BLaER1 treated with 17β-estradiol and CSF1 and Interleukin-3, amounts not matched to agents 10 nM and 100 nM (cell line): ENCODE data around the gene CSNK2A2.

Source experiments
- H3K27ac ChIP-seq, 11 experiments: shearing (Covaris generic); formaldehyde crosslinking; 2 replicates each; pipeline ENCODE4 v1.8.1; 2022
- H3K27me3 ChIP-seq, 11 experiments: shearing (Covaris generic); formaldehyde crosslinking; 2 replicates each; pipeline ENCODE4 v1.8.1; 2022
- H3K36me3 ChIP-seq, 11 experiments: shearing (Covaris generic); formaldehyde crosslinking; 2 replicates each; pipeline ENCODE4 v1.8.1; 2022
- H3K4me1 ChIP-seq, 10 experiments: shearing (Covaris generic); formaldehyde crosslinking; 2 replicates each; pipeline ENCODE4 v1.8.1; 2022
- H3K4me2 ChIP-seq, 11 experiments: shearing (Covaris generic); formaldehyde crosslinking; 2 replicates each; pipeline ENCODE4 v1.8.1; 2022
- H3K4me3 ChIP-seq, 10 experiments: shearing (Covaris generic); formaldehyde crosslinking; 2 replicates each; pipeline ENCODE4 v1.8.1; 2022
- H3K9ac ChIP-seq, 11 experiments: shearing (Covaris generic); formaldehyde crosslinking; 2 replicates each; pipeline ENCODE4 v1.8.1; 2022
- H3K9me3 ChIP-seq, 11 experiments: shearing (Covaris generic); formaldehyde crosslinking; replicated peaks in 1 of 11; 2 replicates each; pipeline ENCODE4 v1.8.1; 2022
- H4K20me1 ChIP-seq, 11 experiments: shearing (Covaris generic); formaldehyde crosslinking; 2 replicates each; pipeline ENCODE4 v1.8.1; 2022
- Cebpa-rat ChIP-seq, 11 experiments: shearing (Covaris generic); IDR thresholded peaks; 2 replicates each; pipeline ENCODE4 v1.8.1; 2022

The CSNK2A2 gene

GRCh38 chr16:58222532-58223316 is 24.8 kb upstream of the CSNK2A2 start:
- H3K4me2 ChIP-seq: no peak overlapping the region
- TF ChIP-seq Cebpa-rat (IDR thresholded peaks at IDR 0.05): no peak
- H3K9me3 ChIP-seq: peaks cover 0 to 1% (median 0%) of the 10 kb centered on the region in 11 experiments; a peak in 3 of 22 replicates
- H3K9ac ChIP-seq: no peak overlapping the region
- no peaks in the 10 kb centered on the region for H3K27me3 ChIP-seq
- H3K4me3 ChIP-seq: no peak overlapping the region
- H3K4me1 ChIP-seq: no peaks in the 10 kb centered on the region
- H3K27ac ChIP-seq: no peak overlapping the region
- no peaks in the 10 kb centered on the region for H4K20me1 ChIP-seq
- no peaks in the 10 kb centered on the region for H3K36me3 ChIP-seq

- no peak overlapping the region for H3K9ac ChIP-seq
Observed at GRCh38 chr16:58219432-58219831, 21.5 kb upstream of the CSNK2A2 start.

DNA sequence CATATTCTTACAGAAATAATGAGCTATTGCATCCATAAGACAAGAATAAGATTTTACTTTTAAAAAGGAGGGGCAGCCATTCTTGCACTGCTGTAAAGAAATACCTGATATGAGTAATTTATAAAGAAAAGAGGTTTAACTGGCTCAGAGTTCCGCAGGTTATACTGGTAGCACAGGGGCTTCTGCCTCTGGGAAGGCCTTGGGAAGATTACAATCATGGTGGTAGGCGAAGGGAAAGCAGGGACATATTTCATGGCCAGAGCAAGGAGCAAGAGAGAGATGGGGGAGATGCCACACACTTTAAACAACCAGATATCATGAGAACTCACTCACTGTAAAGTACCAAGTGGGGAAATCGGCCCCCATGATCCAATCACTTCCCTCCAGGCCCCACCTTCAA is 20.9 kb upstream of the CSNK2A2 start:
- Histone ChIP-seq H3K9me3 (peaks cover 0 to 12% (median 8%) of the 10 kb centered on the region in 11 experiments; a peak in 6 of 22 replicates), H3K9ac (no peak overlapping the region), H3K4me1 (no peaks in the 10 kb centered on the region; a peak in 1 of 20 replicates), H3K36me3 (no peaks in the 10 kb centered on the region), H3K4me2 (no peak overlapping the region), H4K20me1 (no peaks in the 10 kb centered on the region), H3K27ac (no peak overlapping the region), H3K27me3 (no peaks in the 10 kb centered on the region), H3K4me3 (no peak overlapping the region)
- TF ChIP-seq Cebpa-rat (IDR thresholded peaks at IDR 0.05): no peak

More at GRCh38 chr16:58219432-58219831, 21.5 kb upstream of the CSNK2A2 start:
- Histone ChIP-seq H3K4me3 (no peak overlapping the region), H3K36me3 (no peaks in the 10 kb centered on the region), H3K27me3 (no peaks in the 10 kb centered on the region), H4K20me1 (no peaks in the 10 kb centered on the region), H3K4me2 (no peak overlapping the region), H3K4me1 (no peaks in the 10 kb centered on the region; a peak in 1 of 20 replicates), H3K27ac (no peak overlapping the region), H3K9me3 (peaks cover 0 to 12% (median 8%) of the 10 kb centered on the region in 11 experiments; a peak in 6 of 22 replicates)
- TF ChIP-seq Cebpa-rat (IDR thresholded peaks at IDR 0.05): no peak

- no peak overlapping the region for H3K4me3 ChIP-seq
- no peak overlapping the region for H3K27ac ChIP-seq
- no peaks in the 10 kb centered on the region for H3K36me3 ChIP-seq
- H3K27me3 ChIP-seq: no peaks in the 10 kb centered on the region
- no peak overlapping the region for H3K9ac ChIP-seq
- no peak overlapping the region for H3K4me2 ChIP-seq
- peaks cover 0 to 12% (median 8%) of the 10 kb centered on the region in 11 experiments; a peak in 6 of 22 replicates for H3K9me3 ChIP-seq
- H4K20me1 ChIP-seq: no peaks in the 10 kb centered on the region
- no peak for TF ChIP-seq Cebpa-rat (IDR thresholded peaks at IDR 0.05)
- peaks cover 0 to 8% (median 4%) of the 10 kb centered on the region in 10 experiments; a peak in 11 of 20 replicates for H3K4me1 ChIP-seq
Observed at GRCh38 chr16:58217311-58217925, 19.5 kb upstream of the CSNK2A2 start.

DNA sequence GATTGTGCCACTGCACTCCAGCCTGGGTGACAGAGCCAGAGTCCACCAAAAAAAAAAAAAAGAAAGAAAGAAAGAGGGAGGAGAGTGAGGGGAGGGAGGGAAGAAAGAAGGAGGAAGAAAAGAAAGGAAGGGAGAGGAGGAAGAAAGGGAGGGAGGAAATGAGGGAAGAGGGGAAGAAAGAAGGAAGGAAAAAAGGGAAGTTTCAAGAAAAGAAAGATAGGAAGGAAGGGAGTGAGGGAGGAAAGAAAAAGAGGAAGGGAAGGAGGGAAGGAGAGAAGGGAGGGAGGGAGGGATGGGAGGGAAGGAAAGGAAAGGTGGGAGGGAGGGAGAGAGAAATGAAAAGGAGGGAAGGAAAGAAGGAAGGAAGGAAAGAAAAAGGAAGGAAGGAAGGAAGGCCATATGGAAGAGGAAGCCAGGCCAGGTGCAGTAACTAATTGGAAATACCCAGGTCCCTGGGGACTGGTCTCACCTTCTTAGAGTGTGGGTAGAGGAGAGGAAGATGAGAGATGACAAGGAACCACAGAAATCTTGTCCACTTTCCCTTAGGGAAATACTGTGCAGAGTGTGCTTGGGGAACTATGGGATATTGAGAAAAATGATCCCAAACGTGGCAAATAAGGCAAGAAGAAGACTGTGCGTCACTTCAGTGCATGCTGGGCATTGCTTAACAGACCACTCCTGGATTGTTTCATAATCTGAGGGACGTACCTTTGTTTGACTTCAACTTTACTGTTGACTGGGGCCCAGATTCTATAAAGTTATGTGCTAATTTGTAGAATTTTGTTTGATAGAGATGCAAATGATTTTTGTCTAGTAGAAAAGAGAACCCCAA is 15.1 kb upstream of the CSNK2A2 start:
- Histone ChIP-seq H3K27ac (no peak overlapping the region), H3K9me3 (peaks cover 0 to 12% (median 8%) of the 10 kb centered on the region in 11 experiments; a peak in 6 of 22 replicates), H3K36me3 (no peaks in the 10 kb centered on the region), H3K9ac (no peak overlapping the region), H3K27me3 (no peaks in the 10 kb centered on the region), H3K4me3 (no peak overlapping the region), H3K4me2 (peak overlapping the region in 5 of 11 experiments; percentile 5 to 42 (median 32); a peak in 5 of 22 replicates), H4K20me1 (no peaks in the 10 kb centered on the region), H3K4me1 (peaks cover 4 to 13% (median 6%) of the 10 kb centered on the region in 10 experiments; a peak in 15 of 20 replicates)
- no peak for TF ChIP-seq Cebpa-rat (IDR thresholded peaks at IDR 0.05)

DNA sequence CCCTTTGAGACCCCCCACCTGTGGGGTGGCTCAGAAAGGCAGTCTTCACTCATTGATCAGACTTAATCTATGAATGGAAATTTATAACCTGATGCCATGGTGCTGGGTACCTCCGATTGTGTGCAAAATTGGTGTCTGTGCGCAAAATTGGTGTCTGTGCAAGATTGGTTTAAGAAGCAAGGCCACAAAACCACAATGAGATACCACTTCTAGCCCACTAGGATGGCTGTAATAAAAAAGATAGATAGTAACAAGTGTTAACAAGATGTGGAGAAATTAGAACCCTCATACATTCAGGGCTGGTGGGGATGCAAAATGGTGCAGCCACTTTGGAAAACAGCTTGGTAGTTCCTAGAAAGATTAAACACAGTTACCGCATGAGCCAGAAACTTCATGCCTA is 13.9 kb upstream of the CSNK2A2 start:
- TF ChIP-seq Cebpa-rat (IDR thresholded peaks at IDR 0.05): no peak
- Histone ChIP-seq H3K4me1 (peaks cover 4 to 13% (median 6%) of the 10 kb centered on the region in 10 experiments; a peak in 15 of 20 replicates), H3K27ac (no peak overlapping the region), H4K20me1 (no peaks in the 10 kb centered on the region), H3K36me3 (no peaks in the 10 kb centered on the region), H3K27me3 (no peaks in the 10 kb centered on the region), H3K4me2 (no peak overlapping the region; a peak in 1 of 22 replicates), H3K9me3 (peaks cover 0 to 3% (median 0%) of the 10 kb centered on the region in 11 experiments; a peak in 2 of 22 replicates), H3K9ac (no peak overlapping the region), H3K4me3 (no peak overlapping the region)

DNA sequence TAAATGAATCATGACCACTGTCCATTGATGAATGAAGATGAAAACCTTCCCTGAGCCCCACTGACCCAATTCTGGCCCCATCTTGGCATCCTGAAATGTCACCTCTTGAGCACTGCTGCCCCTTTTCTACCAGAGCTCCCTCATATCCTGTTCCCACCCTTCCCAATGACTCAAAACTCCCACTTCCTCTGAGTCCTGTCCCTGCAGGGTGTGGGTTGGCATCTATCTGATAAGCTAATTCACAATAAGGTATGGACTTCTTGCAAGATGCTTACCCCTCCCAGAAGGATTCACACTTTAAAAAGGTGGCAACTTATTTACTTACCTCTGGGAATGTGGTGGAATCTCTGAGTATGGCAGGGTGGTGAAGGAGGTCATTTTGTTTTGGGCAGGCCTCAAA is 13.3 kb upstream of the CSNK2A2 start:
- Histone ChIP-seq H3K4me1 (peaks cover 4 to 13% (median 6%) of the 10 kb centered on the region in 10 experiments; a peak in 15 of 20 replicates), H3K27ac (no peak overlapping the region), H3K9me3 (no peaks in the 10 kb centered on the region), H3K4me3 (no peak overlapping the region), H3K36me3 (no peaks in the 10 kb centered on the region), H4K20me1 (no peaks in the 10 kb centered on the region), H3K9ac (no peak overlapping the region), H3K4me2 (peak overlapping the region in 2 of 11 experiments; percentile 14 to 41; a peak in 3 of 22 replicates), H3K27me3 (no peaks in the 10 kb centered on the region)
- no peak for TF ChIP-seq Cebpa-rat (IDR thresholded peaks at IDR 0.05)

- Histone ChIP-seq H3K9ac (no peak overlapping the region), H4K20me1 (no peaks in the 10 kb centered on the region), H3K4me1 (no peaks in the 10 kb centered on the region), H3K9me3 (no peaks in the 10 kb centered on the region), H3K36me3 (no peaks in the 10 kb centered on the region), H3K27ac (no peak overlapping the region), H3K4me3 (no peak overlapping the region), H3K4me2 (no peak overlapping the region), H3K27me3 (no peaks in the 10 kb centered on the region)
- no peak for TF ChIP-seq Cebpa-rat (IDR thresholded peaks at IDR 0.05)
Observed at GRCh38 chr16:58205276-58206036, 7.5 kb upstream of the CSNK2A2 start.
